ENCODE data around the gene ZNF160.
"Not testable (repeated sequence)": the region's sequence is repeated elsewhere in the genome, so short reads cannot be mapped to it uniquely, and the experiment has no call there.

Gene ZNF160

GRCh38 chr19:53103234-53104203 is at the start of gene ZNF160:
Gene ZNF160 (minus strand): TSS chr19:53103422. CDS start chr19:53086276, 17,146 bp downstream.
- in situ Hi-C loops (cut with HindIII; ENCODE audit: low sequenced_read_pairs), result no loop called here

GRCh38 chr19:53147645-53148044 is 44.4 kb upstream of the ZNF160 start:
- in situ Hi-C loops (cut with HindIII; ENCODE audit: low sequenced_read_pairs), result no loop called here

DNA sequence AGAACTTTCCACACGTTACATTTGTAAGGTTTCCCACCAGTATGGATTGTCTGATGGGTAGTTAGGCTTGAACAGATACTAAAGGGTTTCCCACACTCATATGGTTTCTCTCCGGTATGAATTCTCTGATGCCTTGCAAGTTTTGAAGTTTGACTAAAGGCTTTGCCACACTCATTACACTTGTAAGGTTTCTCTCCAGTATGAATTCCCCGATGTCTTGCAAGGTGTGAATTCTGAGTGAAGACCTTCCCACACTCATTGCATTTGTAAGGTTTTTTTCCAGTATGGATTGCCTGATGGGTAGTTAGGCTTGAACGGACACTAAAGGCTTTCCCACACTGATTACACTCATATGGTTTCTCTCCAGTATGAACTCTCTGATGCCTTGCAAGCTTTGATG is 37.1 kb upstream of the ZNF160 start:
- in situ Hi-C loops (cut with HindIII; ENCODE audit: low sequenced_read_pairs), result no loop called here

- in situ Hi-C loops (cut with HindIII; ENCODE audit: low sequenced_read_pairs), result no loop called here
These were observed 33.2 kb upstream of the ZNF160 start for GRCh38 chr19:53136432-53136831.

DNA sequence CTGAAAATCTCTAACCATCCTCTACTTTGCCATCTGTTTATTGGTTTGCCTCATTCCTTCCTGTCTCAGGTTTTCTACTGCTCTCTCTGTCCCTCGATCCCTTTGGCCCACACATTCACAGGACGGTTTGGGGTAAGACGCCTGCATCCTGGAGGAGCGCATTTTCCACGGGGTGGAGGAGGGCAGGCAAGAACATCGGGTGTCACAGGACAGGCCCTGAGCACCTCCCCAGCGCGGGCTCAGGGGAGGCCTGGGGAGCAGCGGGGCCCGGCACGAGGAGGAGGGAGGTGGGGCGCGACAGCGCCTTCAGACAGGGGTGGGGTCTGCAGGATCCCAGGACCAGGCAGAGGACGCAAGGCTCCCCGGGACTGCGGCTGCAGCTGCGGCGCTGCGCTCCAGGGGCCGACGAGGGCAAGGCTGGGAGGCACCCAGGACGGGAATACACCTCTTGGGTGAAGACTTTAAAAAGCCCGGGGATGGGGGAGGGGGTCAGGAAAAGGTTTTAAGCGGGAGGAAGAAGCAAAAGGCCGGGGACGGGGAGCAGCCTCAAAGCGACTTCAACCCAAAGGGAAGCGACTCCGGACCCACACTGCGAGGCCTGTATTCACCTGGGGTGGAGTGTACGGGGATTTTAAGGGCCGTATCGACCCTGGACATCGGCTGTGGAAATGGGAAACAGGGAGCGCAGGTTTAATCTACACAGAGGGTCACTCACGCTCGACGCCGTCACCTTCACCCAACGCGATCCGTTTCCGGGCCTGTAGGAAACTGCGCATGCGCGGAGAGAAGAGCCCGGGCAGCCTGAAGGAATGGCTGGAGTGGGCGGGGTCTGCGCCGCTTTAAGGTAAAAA is 29.1 kb upstream of the ZNF160 start, which contains the start of gene ZNF415:
Gene ZNF415 (minus strand): TSS at position 770 of the 851 bp plus-strand sequence. CDS start 10,234 bp downstream, outside the sequence.
- in situ Hi-C loops (cut with HindIII; ENCODE audit: low sequenced_read_pairs), result no loop called here

DNA sequence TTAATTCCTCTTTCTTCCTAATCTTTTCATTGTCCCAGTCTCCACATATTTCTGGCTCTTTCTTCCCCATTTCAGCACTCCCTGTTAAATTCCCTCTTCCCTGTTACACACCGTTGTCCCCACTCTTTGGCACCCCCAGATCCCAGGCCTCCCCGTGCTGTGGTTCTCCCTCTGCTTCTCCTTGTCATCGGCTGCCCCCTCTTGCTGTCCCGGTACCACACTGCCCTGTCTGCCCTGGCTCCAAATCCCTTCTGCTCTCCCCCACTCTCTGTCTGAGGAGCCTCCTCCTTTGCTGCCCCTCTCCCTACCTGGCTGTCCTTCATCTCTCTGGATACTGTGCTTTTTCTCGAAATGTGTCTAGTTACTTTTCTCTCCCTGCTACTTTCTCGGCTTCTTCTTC is 28.5 kb upstream of the ZNF160 start:
- in situ Hi-C loops (cut with HindIII; ENCODE audit: low sequenced_read_pairs), result no loop called here

DNA sequence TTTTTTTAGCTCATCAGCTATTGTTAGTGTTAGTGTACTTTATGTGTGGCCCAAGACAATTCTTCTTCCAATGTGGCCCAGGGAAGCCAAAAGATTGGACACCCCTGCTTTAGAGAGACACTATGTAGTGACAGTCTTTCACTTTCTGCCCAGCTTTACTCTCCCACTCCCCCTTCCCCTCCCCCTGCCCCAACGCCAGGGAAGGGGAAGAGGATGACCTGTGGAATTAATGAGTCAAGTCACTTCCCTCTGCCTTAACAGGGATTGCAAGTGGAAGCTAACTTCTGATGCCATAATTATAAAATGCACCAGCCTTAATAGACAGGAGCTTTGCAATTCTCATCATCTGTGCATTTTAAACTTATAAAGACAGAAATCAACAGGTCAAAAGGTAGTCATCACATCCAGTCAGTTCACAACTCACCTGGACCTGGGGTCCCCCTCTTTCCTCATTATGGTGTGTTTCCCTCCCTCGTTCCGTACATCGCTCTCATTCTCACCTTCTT is 27.9 kb upstream of the ZNF160 start:
- in situ Hi-C loops (cut with HindIII; ENCODE audit: low sequenced_read_pairs), result no loop called here

DNA sequence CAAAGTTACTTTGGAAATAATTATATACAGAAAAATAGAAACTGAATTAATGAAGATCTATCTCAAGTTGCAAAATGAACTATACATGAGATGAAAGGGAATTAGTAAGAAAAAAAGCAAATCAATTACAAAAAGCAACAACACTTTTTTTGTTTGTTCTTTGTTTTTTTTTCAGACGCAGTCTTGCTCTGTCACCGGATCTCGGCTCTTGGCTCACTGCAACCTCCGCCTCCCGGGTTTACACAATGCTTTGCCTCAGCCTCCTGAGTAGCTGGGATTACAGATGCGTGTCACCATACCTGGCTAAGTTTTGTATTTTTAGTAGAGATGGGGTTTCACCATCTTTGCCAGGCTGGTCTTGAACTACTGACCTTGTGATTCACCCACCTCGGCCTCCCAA is 27.3 kb upstream of the ZNF160 start:
- in situ Hi-C loops (cut with HindIII; ENCODE audit: low sequenced_read_pairs), result no loop called here

- in situ Hi-C loops (cut with HindIII; ENCODE audit: low sequenced_read_pairs), result not testable (repeated sequence)
These were observed 23.7 kb upstream of the ZNF160 start for GRCh38 chr19:53126733-53127526.

GRCh38 chr19:53123400-53123799 is 20.2 kb upstream of the ZNF160 start:
- in situ Hi-C loops (cut with HindIII; ENCODE audit: low sequenced_read_pairs), result no loop called here

GRCh38 chr19:53112286-53112685 is 9.1 kb upstream of the ZNF160 start:
- in situ Hi-C loops (cut with HindIII; ENCODE audit: low sequenced_read_pairs), result no loop called here

GRCh38 chr19:53109527-53109926 is 6.3 kb upstream of the ZNF160 start:
- in situ Hi-C loops (cut with HindIII; ENCODE audit: low sequenced_read_pairs), result no loop called here

DNA sequence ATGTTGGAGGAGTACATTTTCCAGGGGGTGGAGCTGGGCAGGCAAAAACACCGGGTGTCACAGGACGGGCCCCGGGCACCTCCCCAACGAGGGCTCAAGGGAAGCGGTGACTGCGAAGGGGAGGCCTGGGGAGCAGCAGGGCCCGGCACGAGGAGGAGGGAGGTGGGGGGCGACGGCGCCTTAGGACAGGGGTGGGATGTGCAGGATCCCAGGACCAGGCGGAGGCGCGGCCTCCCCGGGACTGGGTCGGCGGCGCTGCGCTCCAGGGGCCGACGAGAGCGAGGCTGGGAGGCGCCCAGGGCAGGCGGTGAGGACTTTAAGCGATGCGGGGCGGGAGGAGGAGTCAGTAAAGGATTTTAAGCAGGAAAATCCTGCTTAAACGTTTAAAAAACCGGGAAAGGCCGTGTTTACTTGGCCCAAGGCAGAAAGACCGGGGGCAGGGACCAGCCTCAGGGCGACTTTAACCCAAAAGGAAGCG is 427 bp downstream of the ZNF160 start:
- in situ Hi-C loops (cut with HindIII; ENCODE audit: low sequenced_read_pairs), result no loop called here

DNA sequence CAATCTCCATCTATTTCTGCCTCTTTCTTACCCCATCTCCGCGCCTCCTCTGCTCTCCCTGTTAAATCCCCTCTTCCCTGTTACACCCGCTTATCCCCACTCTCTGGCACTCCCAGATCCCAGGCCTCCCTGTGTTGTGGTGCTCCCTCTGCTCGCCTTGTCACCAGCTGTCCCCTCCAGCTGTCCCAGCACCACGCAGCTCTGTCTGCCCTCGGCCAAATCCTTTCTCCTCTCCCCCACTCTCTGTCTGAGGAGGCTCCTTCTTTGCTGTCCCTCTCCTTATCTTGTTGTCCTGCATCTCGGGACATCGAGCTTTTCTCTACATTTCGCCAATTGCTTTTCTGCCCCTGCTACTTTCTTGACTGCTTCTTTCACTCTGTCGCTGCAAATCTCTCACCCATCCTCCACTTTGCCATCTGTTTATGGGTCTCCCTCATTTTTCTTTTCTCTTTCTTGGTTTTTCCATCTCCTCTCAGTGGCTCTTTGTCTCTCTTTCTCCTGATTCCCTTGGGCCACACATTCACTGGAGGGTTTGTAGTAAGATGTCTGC is 941 bp downstream of the ZNF160 start:
- in situ Hi-C loops (cut with HindIII; ENCODE audit: low sequenced_read_pairs), result no loop called here

DNA sequence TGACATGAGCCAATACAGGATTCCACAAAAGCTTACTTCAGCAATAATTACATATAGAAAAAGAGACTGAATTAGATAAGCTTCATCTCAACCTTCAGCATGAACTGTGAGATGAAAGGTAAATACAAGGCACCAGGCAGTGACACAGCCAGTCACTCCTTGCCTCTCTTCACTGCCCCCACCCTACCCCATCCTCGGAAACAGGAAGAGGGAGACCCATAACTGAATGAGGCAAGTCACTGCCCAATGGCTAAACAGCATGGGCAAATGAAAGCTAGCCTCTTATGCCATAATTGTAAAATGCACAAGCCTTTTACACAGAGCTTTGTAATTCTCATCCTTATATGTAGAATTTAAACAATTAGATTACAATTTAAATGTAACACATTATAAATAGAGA is 1.7 kb downstream of the ZNF160 start:
- in situ Hi-C loops (cut with HindIII; ENCODE audit: low sequenced_read_pairs), result no loop called here

DNA sequence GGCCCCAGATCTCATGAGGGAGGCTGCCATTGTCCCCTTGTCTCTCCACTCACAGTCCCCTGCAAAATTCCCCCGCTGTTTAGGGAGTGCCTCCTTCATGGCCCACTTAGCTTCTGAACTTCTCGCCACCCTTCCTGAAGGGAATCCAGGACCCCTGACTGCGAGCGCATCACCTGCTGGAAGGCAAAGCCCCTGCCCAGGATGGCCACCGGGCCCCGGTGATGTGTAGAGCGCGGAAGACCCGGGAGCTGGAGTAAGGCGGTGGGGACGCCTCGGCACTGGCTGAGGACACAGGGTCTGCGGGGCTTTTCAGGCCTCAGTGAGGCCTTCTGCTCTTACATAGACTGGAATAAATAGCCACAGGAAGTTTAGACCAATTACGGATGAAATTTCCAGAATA is 4.7 kb downstream of the ZNF160 start:
- in situ Hi-C loops (cut with HindIII; ENCODE audit: low sequenced_read_pairs), result not testable (repeated sequence)

DNA sequence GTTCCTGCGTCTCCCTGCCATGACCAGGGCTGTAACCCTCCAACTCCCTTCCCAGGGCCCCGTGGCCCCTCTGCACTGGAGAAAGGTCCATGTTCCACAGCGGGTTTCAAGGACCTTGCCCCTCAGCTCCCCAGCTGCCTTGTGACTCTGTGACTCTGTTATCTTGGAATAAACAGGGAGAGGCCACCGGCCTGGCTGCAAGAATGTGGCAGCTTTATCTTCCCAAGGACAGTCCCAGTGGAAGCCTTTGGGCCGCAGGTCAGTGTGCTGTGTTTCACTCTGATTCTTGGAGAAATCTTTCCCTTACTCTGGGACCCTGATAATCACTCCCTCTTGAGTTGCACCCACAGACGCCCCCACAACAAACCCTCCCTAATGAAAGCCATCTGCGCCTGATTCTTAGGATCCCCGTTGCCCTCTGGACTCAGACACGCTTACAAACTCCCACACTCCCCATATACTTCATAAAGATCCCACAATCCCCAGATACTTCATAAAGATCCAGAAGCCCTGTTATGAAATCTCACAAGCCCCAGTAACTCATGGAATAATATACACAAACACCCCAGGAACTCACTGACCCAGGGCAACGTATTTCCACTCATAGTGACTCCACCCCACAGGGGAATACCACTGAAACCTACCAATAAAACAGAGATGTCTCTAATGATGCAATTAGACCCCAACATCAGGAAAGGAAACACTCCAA is 6.1 kb downstream of the ZNF160 start:
- in situ Hi-C loops (cut with HindIII; ENCODE audit: low sequenced_read_pairs), result not testable (repeated sequence)

DNA sequence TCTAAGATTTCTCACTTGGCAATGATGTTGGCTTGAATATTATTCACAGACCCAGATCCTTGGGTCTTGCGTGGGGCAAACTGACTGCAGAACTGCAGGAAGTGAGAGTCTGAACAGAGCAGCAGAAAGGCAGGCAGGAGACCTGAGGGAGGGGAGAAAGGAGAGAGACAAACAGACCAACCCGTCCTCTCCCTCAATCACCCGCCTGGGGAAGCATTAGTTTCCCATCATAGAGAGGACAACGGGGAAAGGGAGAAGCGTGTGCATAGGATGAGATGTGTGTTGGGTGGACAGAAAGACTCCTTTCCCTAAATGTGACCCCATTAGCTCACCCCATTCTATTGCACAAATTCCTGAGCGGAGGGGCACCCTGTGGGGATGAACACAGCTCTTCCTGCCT is 6.6 kb downstream of the ZNF160 start:
- in situ Hi-C loops (cut with HindIII; ENCODE audit: low sequenced_read_pairs), result not testable (repeated sequence)

- in situ Hi-C loops (cut with HindIII; ENCODE audit: low sequenced_read_pairs), result no loop called here
These were observed 8.3 kb downstream of the ZNF160 start for GRCh38 chr19:53094754-53095575.
